Colonic mucosa (tissue), 4 donors: Measurements from ENCODE around the gene SLC22A31. TPM values are rescaled to one million over a fixed set of nuclear protein-coding genes. Genes with fewer than 3 reads are reported as not detected.
"Not testable (repeated sequence)": the region's sequence is repeated elsewhere in the genome, so short reads cannot be mapped to it uniquely, and the experiment has no call there.

Experiments
- DNase-seq: peaks from one replicate; pipeline ENCODE4 v3.0.0-alpha.2; 2020
- H3K27ac ChIP-seq: fragments of 200-600 bp; one replicate; pipeline ENCODE4 v1.8.0; 2021
- H3K27me3 ChIP-seq: fragments of 200-600 bp; one replicate; pipeline ENCODE4 v1.8.0; 2021
- H3K36me3 ChIP-seq: fragments of 200-600 bp; one replicate; pipeline ENCODE4 v1.8.0; 2021
- H3K4me1 ChIP-seq: fragments of 200-600 bp; one replicate; pipeline ENCODE4 v1.8.0; 2021; ENCODE audit warnings: mild to moderate bottlenecking
- H3K4me3 ChIP-seq: fragments of 200-600 bp; one replicate; pipeline ENCODE4 v1.8.0; 2021
- H3K9ac ChIP-seq, 2 donors: one replicate each; pipeline ENCODE4 v1.7.0; 2013; ENCODE audit warnings: control low read depth in 2 of 2, low read depth in 2 of 2, low read length in 2 of 2
- H3K9me3 ChIP-seq: fragments of 200-600 bp; one replicate; pipeline ENCODE4 v1.8.0; 2021
- intact Hi-C: fragments of 100-400 bp; cut with DNase I; formaldehyde crosslinking; loops from one replicate; pipeline ENCODE4 v1.14.1; 2022
- total RNA-seq, 2 donors: library from RNA; stranded (reverse); fragmentation: NEBNext Ultra II Directional in 1 of 2; extraction: Animal tissue kit (Norgen Biotek cat#: 25700) in 1 of 2; gene quantifications; one replicate each; pipeline ENCODE4 v1.2.1, GENCODE V29; 2021
- TF ChIP-seq, protein P1 (sequence below): fragments of 200-600 bp; IDR thresholded peaks from one replicate; pipeline ENCODE4 v1.8.0; 2022; ENCODE audit warnings: antibody characterized with exemption, mild to moderate bottlenecking
- donor health status: healthy.
- donor health status: DM: no; HTN: no; CAD: no.
- donor health status: DM: no; HTN: no; CAD: no.

The SLC22A31 gene
- total RNA-seq, 2 donors from 2014 or later = 1.3 TPM; not detected in 1

DNA sequence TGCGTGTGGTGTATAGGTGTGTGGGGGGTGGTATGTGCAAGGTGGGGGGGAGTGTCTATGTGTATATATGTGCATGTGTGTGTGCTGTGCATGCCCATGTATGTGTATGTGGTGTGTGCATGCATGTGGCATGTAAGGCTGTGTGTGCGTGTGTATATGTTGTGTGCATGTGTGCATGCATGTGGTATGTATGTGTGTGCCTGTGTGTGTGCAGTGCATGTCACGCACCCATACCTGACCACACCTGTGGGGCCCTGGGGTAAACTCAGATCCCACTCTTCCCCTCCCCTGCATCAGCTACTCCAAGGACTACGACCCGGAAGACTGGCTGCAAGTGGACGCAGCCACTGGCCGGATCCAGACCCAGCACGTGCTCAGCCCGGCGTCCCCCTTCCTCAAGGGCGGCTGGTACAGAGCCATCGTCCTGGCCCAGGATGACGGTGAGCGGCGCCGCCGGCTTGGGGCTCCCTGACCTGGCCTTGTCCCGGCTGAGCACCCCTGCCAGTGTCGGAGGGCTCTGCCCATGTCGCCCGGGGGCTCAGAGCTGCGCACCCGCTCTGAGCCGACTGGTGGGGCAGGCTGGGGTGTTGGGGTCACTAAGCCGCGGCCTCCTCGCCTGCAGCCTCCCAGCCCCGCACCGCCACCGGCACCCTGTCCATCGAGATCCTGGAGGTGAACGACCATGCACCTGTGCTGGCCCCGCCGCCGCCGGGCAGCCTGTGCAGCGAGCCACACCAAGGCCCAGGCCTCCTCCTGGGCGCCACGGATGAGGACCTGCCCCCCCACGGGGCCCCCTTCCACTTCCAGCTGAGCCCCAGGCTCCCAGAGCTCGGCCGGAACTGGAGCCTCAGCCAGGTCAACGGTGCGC is 9.1 kb downstream of the SLC22A31 start:
- TF ChIP-seq, protein P1, sequence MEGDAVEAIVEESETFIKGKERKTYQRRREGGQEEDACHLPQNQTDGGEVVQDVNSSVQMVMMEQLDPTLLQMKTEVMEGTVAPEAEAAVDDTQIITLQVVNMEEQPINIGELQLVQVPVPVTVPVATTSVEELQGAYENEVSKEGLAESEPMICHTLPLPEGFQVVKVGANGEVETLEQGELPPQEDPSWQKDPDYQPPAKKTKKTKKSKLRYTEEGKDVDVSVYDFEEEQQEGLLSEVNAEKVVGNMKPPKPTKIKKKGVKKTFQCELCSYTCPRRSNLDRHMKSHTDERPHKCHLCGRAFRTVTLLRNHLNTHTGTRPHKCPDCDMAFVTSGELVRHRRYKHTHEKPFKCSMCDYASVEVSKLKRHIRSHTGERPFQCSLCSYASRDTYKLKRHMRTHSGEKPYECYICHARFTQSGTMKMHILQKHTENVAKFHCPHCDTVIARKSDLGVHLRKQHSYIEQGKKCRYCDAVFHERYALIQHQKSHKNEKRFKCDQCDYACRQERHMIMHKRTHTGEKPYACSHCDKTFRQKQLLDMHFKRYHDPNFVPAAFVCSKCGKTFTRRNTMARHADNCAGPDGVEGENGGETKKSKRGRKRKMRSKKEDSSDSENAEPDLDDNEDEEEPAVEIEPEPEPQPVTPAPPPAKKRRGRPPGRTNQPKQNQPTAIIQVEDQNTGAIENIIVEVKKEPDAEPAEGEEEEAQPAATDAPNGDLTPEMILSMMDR = no peak
- peaks cover 6% of the 10 kb centered on the region for H3K27me3 ChIP-seq
- H3K9ac ChIP-seq = no peak overlapping the region
- intact Hi-C loops = no loop called here
- H3K27ac ChIP-seq = no peak overlapping the region
- H3K4me1 ChIP-seq = no peaks in the 10 kb centered on the region
- no peaks in the 10 kb centered on the region for H3K36me3 ChIP-seq
- H3K4me3 ChIP-seq = no peak overlapping the region
- no peak for DNase-seq
- H3K9me3 ChIP-seq = no peaks in the 10 kb centered on the region

DNA sequence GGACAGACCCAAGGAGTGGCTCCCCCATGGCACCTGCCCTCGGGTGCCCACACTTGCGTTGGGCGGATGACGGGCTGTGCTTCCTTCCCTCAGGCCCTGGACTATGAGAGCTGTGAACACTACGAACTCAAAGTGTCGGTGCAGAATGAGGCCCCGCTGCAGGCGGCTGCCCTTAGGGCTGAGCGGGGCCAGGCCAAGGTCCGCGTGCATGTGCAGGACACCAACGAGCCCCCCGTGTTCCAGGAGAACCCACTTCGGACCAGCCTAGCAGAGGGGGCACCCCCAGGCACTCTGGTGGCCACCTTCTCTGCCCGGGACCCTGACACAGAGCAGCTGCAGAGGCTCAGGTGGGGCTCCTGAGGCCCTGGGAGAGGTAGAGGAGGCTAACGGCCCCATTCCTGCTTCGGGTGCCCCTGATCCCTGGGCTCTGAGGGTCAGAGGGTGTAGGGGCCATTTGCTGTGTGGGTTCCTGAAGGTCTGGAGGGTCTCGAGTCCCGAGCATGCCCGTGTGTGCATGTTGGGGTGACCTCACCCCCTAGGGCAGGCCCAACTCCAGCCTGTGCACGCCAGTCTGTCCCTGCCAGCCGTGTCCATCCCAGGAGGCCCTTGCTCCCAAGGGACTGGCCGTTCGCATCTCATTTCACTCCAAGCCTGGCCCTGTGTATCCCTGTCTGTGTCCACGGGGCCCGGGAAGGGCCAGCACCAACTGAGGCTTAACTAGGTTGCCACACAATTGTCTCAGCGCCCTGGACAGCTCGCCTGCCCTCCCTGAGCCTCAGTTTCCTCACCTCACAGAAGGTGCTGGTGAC is 10.0 kb downstream of the SLC22A31 start:
- Histone ChIP-seq H3K27me3 (peaks cover 6% of the 10 kb centered on the region), H3K9ac (no peak overlapping the region), H3K27ac (no peak overlapping the region), H3K9me3 (no peaks in the 10 kb centered on the region), H3K36me3 (no peaks in the 10 kb centered on the region), H3K4me3 (no peak overlapping the region), H3K4me1 (no peaks in the 10 kb centered on the region)
- intact Hi-C loops = no loop called here
- TF ChIP-seq, protein P1 = no peak
- DNase-seq = no peak

DNA sequence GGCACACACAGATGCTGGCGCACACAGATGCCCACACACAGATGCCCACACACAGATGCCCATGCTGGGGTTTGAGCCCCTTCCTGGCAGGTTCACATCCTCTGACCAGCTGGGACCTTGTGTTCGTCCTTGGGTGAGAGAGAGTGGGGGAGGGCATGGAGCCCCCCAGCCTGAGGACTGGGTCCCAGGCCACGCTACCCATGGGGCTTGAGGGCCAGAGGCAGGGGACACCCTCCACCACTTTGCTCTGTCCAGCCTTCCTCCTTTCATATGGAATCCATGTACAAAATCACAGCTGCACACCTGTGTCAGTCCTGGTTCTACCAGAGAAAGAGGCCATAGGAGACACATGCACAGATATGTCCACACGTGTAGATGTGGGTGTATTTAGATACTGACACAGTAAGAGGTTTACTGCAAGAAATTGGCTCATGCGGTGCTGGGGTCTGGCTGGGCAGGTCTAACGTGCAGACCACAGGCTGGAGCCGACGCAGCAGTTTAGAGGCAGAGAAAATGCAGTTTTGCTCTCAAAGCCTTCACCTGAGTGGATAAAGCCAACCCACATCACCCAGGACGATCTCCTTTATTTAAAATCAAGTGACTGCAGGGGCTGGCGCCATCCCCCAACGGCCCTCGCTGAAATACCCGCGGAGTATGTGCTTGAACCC is 10.8 kb downstream of the SLC22A31 start:
- Histone ChIP-seq H3K27ac (no peak overlapping the region), H3K4me1 (no peaks in the 10 kb centered on the region), H3K9me3 (no peaks in the 10 kb centered on the region), H3K4me3 (no peak overlapping the region), H3K36me3 (no peaks in the 10 kb centered on the region), H3K9ac (no peak overlapping the region), H3K27me3 (peaks cover 6% of the 10 kb centered on the region)
- TF ChIP-seq, protein P1 = no peak
- intact Hi-C loops = no loop called here
- no peak for DNase-seq

DNA sequence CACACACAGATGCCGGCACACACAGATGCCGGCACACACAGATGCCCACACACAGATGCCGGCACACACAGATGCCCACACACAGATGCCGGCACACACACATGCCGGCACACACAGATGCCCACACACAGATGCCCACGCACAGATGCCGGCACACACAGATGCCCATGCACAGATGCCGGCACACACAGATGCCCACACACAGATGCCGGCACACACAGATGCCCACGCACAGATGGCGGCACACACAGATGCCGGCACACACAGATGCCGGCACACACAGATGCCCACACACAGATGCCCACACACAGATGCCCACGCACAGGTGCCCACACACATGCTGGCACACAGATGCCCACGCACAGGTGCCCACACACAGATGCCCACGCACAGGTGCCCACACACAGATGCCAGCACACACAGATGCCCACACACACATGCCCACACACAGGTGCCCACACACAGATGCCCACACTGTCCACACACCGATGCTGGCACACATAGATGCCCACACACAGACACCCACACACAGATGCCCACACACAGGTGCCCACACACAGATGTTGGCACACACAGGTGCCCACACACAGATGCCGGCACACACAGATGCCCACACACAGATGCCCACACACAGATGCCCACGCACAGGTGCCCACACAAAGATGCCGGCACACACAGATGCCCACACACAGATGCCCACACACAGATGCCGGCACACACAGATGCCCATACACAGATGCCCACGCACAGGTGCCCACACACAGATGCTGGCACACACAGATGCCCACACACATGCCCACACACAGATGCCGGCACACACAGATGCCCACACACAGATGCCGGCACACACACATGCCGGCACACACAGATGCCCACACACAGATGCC is 11.6 kb downstream of the SLC22A31 start:
- H3K36me3 ChIP-seq, DNase-seq, H3K27me3 ChIP-seq, H3K9me3 ChIP-seq, H3K4me3 ChIP-seq, H3K9ac ChIP-seq, intact Hi-C loops, H3K27ac ChIP-seq, H3K4me1 ChIP-seq: not testable (repeated sequence)

DNA sequence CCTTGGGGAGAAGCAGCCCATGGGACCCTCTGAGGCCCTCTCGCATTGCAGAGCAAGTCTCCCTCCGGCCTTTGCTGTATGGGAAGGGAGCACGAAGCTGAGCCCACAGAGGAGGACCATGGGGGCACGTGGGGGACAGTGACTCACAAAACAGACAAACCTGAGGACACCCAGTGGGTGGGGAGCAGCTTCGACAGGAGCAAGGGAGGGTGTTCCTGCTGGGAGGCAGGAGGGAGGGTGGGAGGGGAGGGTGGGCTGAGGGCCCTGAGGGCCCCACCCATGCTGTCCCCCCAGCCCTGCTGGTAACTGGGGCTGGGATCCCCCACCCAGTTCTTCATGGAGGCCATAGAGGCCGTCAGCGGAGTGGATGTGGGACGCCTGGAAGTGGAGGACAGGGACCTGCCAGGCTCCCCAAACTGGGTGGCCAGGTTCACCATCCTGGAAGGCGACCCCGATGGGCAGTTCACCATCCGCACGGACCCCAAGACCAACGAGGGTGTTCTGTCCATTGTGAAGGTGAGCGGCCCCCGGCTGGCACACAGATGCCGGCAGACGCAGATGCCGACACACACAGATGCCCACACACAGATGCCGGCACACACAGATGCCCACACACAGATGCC is 12.5 kb downstream of the SLC22A31 start:
- DNase-seq = no peak
- Histone ChIP-seq H3K4me1 (no peaks in the 10 kb centered on the region), H3K9me3 (no peaks in the 10 kb centered on the region), H3K36me3 (no peaks in the 10 kb centered on the region), H3K9ac (no peak overlapping the region), H3K27ac (no peak overlapping the region), H3K27me3 (peaks cover 6% of the 10 kb centered on the region), H3K4me3 (no peak overlapping the region)
- TF ChIP-seq, protein P1 = no peak
- intact Hi-C loops = no loop called here
